ENCODE results near the gene IVNS1ABP. TPM values are rescaled to one million over a fixed set of nuclear protein-coding genes. Genes with fewer than 3 reads are reported as not detected.

IVNS1ABP gene
- total RNA-seq, 1 donor from 2014 or later = 72.7 TPM

GRCh38 chr1:185265314-185265713 lies 51.7 kb downstream of the IVNS1ABP start:
- DNase-seq (ENCODE audit: low read depth) (no peak), FAIRE-seq (no peak)
- no peaks in the 10 kb centered on the region for H3K27me3 ChIP-seq (ENCODE audit: control insufficient read depth, insufficient read depth, low read length)
- H3K4me3 ChIP-seq (ENCODE audit: low read depth, low read length) = no peak overlapping the region
- no peak for TF ChIP-seq CTCF (IDR thresholded peaks at IDR 0.05; ENCODE audit: insufficient read depth, low read length, severe bottlenecking)
- no peaks in the 10 kb centered on the region for H3K36me3 ChIP-seq (ENCODE audit: control insufficient read depth, insufficient read depth, low read length)

- FAIRE-seq = no peak
- no peak for DNase-seq (ENCODE audit: low read depth)
- no peaks in the 10 kb centered on the region for H3K36me3 ChIP-seq (ENCODE audit: control insufficient read depth, insufficient read depth, low read length)
- H3K27me3 ChIP-seq (ENCODE audit: control insufficient read depth, insufficient read depth, low read length) = no peaks in the 10 kb centered on the region
- no peak overlapping the region for H3K4me3 ChIP-seq (ENCODE audit: low read depth, low read length)
- no peak for TF ChIP-seq CTCF (IDR thresholded peaks at IDR 0.05; ENCODE audit: insufficient read depth, low read length, severe bottlenecking)
These were observed 53.3 kb downstream of the IVNS1ABP start for GRCh38 chr1:185263780-185264179.

- H3K36me3 ChIP-seq (ENCODE audit: control insufficient read depth, insufficient read depth, low read length) = no peaks in the 10 kb centered on the region
- TF ChIP-seq CTCF (IDR thresholded peaks at IDR 0.05; ENCODE audit: insufficient read depth, low read length, severe bottlenecking) = no peak
- no peak for FAIRE-seq
- no peak for DNase-seq (ENCODE audit: low read depth)
- no peak overlapping the region for H3K4me3 ChIP-seq (ENCODE audit: low read depth, low read length)
- H3K27me3 ChIP-seq (ENCODE audit: control insufficient read depth, insufficient read depth, low read length) = no peaks in the 10 kb centered on the region
These were observed 53.8 kb downstream of the IVNS1ABP start for GRCh38 chr1:185263292-185263691.

GRCh38 chr1:185262151-185262550 lies 54.9 kb downstream of the IVNS1ABP start:
- H3K36me3 ChIP-seq (ENCODE audit: control insufficient read depth, insufficient read depth, low read length) = no peaks in the 10 kb centered on the region
- no peak overlapping the region for H3K4me3 ChIP-seq (ENCODE audit: low read depth, low read length)
- FAIRE-seq = no peak
- DNase-seq (ENCODE audit: low read depth) = no peak
- no peak for TF ChIP-seq CTCF (IDR thresholded peaks at IDR 0.05; ENCODE audit: insufficient read depth, low read length, severe bottlenecking)
- no peaks in the 10 kb centered on the region for H3K27me3 ChIP-seq (ENCODE audit: control insufficient read depth, insufficient read depth, low read length)

GRCh38 chr1:185260611-185261010 lies 56.4 kb downstream of the IVNS1ABP start:
- no peak for TF ChIP-seq CTCF (IDR thresholded peaks at IDR 0.05; ENCODE audit: insufficient read depth, low read length, severe bottlenecking)
- Histone ChIP-seq H3K4me3 (ENCODE audit: low read depth, low read length) (no peak overlapping the region), H3K27me3 (ENCODE audit: control insufficient read depth, insufficient read depth, low read length) (no peaks in the 10 kb centered on the region), H3K36me3 (ENCODE audit: control insufficient read depth, insufficient read depth, low read length) (no peaks in the 10 kb centered on the region)
- FAIRE-seq (no peak), DNase-seq (ENCODE audit: low read depth) (peak; percentile 16)

GRCh38 chr1:185258676-185259075 lies 58.4 kb downstream of the IVNS1ABP start:
- no peak for TF ChIP-seq CTCF (IDR thresholded peaks at IDR 0.05; ENCODE audit: insufficient read depth, low read length, severe bottlenecking)
- DNase-seq (ENCODE audit: low read depth) = no peak
- Histone ChIP-seq H3K4me3 (ENCODE audit: low read depth, low read length) (no peak overlapping the region), H3K36me3 (ENCODE audit: control insufficient read depth, insufficient read depth, low read length) (no peaks in the 10 kb centered on the region), H3K27me3 (ENCODE audit: control insufficient read depth, insufficient read depth, low read length) (no peaks in the 10 kb centered on the region)
- FAIRE-seq = no peak
